HG03045 (cell line): ENCODE results near the gene MARCHF9.
"Not testable (repeated sequence)": the region's sequence is repeated elsewhere in the genome, so short reads cannot be mapped to it uniquely, and the experiment has no call there.

ENCODE experiments used
- ATAC-seq: cut with Tn5 transposase; IDR thresholded peaks from one replicate; pipeline ENCODE4 v1.9.1; 2021; ENCODE audit warnings: mild to moderate bottlenecking, moderate library complexity; ENCODE audit not compliant: unreplicated experiment

MARCHF9 gene

DNA sequence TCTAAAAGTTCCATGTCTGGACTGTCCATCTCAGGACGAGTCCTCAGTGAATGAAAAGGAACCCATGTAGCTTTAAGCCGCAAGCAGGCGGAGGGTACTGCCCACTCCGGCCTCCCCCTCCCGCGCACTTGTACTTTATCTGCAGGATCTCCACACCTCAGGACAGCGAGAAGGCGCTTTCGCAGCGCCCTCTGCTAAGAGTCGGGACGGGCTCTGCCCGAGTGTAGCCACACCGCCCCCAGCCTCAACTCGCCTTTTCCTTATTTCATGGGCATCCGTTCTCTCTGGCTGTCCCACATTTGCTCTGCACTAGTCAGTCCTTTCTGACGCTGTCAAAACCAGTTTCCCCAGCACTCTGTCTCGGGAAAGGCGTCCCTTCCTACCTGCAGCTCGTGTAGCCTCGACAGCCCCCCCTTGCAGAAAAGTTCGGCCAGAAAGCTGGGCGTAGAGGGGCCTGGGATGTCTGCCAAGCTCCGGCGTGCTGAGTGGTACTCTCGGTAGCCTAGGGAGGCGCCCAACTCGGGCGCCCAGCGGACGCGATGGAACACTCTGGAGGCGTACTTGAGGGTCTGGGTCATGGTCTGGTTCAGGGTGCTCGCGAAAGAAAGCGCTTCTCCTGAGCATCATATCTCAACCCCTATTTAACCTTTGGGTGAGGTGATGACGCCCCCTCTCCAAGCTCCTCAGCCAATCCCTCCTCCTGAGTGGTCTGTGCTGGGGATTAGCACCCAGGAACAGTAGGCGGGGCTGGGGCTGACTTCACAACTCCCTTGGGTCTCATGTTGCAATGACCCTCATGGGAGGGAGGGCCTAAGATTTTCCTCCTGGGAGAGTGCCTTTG is 11.8 kb downstream of the MARCHF9 start, which contains the start of gene CYP27B1:
TSS of gene CYP27B1 (minus strand) at position 615 of the 841 bp plus-strand sequence. CDS start at position 578, 37 bp downstream.
- ATAC-seq, result no peak

DNA sequence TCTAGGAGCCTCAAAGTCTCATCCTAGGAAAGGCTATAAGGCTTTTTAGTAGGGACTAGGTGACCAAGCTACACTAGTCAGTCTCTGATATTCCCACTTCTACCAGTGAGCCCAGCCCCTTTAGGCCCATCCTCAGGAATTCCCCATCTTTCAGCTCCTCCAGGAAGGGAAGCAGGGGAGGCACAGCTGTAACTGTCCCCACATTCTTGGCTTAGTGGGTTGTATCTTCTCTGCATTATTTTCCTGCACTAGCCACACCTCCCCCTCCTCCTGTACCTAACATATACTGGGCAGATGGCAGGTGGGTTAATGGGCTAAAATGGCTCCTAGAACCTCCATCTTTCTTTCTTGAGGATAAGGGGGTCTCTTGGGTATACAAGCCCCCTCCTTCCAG is 12.4 kb downstream of the MARCHF9 start:
- no peak for ATAC-seq

DNA sequence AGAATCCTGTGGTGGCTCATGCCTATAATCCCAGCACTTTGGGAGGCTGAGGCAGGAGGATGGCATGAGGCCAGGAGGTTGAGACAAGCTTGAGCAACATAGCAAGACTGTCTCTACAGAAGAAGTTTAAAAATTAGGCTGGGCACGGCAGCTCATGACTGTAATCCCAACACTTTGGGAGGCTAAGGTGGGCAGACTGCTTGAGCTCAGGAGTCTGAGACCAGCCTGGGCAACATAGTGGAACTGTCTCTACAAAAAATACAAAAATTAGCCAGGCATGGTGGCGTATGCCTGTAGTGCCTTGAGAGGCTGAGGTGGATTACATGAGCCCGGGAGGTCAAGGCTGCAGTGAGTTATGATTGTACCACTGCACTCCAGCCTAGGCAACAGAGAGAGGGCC is 13.0 kb downstream of the MARCHF9 start:
- no peak for ATAC-seq

DNA sequence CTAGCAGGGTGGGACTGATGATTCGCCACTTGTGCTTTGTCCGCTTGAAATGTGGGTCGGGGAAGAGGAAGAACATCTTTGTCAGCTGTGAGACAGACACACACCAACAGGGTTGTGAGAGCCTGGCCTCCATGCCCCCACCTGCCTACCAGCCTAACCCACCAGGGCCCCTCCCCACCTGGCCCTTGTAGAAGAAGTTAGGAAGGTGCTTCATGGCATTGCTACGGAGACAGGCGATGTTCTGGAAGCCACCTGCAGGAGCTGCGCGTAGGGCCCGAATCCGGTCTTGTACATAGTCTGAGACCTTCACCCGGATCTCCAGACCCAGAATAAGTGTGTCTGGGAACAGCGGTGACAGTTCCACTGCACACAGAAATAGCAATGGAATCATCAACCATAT is 14.7 kb downstream of the MARCHF9 start:
- no peak for ATAC-seq

DNA sequence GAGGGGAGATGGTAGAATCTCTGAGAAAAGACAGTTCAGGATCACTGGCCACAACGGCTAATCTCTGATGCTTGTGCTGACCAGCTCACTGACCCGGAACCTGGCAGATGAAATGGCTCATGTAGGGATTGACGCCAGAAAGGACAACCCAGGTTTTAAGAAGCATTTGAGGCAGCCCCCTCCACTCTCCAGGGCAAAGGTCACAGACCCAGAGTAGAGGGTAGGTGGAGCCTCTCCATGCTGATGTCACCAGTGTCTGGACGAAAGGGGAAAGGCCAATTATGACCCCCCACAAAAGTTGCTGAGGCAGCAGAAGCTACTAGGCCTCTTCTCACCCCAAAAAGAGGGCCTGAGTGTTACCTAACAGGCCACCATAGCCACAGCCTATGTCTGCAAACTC is 15.8 kb downstream of the MARCHF9 start:
- ATAC-seq, result no peak

DNA sequence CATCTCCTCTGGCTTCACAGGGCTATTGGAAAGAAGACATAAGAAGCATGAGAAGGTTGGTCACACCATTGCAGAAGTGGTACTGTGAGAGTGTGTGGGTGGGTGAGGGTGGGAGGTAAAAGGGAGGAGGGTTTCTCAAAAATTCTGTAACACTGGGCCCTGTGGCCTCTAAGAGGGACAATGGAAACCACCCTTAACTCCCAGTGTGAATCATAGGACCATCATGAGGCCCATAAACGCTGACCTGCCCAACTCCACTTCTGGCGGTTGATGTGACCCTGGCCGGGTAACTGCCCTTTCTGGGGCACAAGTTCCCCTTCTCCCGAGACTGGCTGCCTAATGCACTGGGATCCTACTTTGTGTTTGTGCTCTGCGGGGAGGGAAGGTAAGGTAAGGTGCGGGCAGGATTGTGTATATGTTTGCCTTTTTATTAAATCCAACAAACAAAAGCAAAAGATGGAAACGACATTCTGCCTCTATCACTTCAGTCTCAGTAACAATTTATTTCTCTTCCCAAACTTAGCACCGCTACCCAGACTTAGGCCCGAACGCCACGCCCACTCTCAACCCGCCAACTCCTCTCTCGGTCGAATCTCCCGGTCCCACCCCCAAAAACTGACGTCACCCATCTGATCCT is 16.5 kb downstream of the MARCHF9 start:
- ATAC-seq, result peak; percentile 71

DNA sequence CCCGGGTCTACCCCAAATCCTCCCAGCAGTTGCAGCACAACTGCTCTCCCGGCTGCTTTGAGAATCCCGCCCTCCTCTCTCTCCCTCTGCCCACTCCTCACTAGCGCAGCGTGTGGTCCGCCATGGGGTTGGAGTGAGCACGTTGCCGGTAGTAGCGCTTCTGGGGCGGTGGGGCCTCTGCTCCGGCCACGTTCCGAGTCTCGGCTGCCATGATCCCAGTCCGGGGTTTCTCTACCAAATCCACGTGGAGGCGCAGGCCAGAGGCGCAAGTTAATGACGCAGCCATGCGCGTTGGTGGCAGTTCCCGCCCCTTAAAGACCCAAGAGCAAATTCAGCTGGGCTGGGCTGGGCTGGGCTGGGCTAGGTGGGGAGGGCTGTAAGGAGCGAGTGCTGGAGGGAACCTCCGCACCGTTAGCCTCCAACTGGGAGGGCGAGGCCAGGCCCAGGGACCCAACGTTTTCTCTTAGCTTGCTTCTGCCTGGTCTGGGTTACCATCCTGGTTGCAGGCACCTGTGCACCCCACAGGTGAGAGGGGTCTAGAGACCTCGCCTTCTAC is 17.0 kb downstream of the MARCHF9 start, which contains the start of gene METTL1:
TSS of gene METTL1 (minus strand) at position 233 of the 556 bp plus-strand sequence. CDS start at position 211, 22 bp downstream.
- peak; percentile 74 for ATAC-seq

DNA sequence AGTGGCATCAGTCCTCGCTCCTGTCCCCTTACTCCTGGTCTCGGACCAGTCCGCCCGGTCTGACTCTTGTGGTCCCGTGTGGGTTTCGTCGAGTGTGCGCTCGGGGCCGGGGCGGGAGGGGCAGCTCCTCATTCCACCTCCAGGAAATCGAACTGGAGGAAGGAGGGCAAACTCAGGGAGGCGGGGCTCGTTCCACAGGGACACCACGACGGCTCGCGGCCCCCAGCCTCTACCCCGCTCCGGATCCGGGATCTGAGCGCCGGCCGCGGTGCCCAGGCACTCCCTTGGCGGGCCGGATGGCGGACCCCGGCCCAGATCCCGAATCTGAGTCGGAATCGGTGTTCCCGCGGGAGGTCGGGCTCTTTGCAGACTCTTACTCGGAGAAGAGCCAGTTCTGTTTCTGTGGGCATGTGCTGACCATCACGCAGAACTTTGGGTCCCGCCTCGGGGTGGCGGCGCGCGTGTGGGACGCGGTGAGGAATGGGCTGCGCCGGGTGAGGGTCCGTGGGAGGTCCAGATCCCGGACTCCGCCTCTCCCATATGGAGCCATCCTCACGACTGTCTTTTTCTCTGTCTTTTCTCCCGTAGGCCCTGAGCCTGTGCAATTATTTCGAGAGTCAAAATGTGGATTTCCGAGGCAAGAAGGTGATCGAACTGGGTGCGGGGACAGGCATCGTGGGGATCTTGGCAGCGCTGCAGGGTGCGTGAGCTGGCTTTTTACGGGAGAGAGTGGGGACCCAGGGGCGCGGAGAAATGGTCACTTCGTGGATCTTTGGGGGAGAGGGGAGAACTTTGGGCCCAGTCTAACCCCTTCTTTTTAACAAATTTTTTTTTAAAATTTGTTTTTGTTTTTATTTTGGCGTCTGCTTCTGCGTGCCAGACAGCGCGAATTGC is 17.8 kb downstream of the MARCHF9 start, which contains the start of gene EEF1AKMT3:
TSS of gene EEF1AKMT3 (plus strand) at position 186 of the 894 bp plus-strand sequence. CDS start at position 297, 111 bp downstream.
- ATAC-seq, result peak; percentile 29

DNA sequence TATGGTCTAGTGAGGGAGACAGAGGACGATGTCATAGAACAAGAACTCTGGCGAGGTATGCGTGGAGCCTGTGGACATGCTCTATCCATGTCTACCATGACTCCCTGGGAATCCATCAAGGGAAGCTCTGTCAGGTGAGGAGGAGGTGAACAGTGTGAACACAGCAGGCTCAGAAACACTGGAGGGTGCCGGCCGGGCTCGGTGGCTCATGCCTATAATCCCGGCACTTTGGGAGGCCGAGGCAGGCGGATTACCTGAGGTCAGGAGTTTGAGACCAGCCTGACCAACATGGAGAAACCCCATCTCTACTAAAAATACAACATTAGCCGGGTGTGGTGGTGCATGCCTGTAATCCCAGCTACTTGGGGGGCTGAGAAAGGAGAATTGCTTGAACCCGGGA is 19.7 kb downstream of the MARCHF9 start:
- not testable (repeated sequence) for ATAC-seq

DNA sequence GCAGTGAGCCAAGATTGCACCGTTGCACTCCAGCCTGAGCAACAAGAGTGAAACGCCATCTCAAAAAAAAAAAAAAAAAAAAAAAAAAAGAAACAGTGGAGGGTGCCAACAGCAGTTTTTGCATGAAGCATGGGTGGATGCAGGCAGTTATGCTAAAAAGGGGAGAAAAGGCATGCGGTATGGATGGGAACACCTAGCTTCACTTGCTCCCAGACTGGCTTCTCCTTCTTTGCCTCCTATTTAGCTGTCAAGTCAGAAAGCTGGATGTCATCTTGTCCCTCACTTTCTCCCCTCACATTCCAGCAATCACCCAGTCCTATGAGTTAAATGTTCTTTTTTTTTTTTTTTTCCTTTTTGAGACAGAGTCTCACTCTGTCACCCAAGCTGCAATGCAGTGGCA is 20.1 kb downstream of the MARCHF9 start:
- ATAC-seq, result no peak

DNA sequence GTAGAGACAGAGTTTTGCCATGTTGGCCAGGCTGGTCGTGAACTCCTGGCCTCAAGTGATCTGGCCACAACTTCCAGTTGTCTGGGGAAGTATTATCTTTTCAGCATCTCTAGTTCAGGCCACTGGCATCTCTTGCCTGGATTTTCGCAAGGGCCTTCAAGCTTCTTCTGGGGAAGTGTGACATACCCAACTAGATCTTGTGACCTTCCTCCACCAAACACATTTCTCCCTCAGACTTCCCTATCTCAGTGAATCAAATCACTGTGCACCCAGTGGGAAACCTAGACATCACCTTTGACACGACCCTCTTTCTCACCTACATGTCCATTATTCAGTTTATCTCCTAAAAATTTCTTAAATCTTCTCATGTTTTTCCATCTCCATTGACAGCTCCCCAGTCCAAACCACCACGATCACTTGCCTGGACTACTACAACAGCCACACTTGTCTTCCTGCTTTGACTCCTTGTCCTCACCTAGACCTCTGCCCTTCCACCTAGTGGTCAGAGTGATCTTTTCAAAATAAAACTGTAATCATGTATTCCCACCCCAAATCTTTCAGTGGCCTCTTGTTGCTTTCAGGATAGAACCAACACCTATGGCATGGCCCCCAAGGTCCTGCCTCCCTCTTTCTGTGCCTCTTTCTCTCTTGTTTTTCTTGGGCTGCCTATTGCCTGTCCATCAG is 20.8 kb downstream of the MARCHF9 start:
- no peak for ATAC-seq

DNA sequence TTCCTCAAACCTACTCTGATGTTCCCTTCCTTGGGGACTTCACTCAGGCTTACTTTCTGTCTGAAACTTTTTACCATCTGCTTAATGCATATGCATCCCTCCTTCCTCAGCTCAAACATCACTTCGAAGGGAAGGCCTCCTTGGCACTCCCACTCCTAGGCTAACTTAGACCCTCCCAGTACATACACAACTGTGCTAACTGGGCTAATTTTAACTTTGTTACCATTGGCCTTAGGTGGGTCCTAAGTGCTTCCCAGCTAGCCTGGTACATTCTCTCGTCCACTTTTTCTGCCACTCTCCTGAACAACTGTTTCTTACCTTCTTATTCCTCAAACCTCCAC is 21.3 kb downstream of the MARCHF9 start:
- no peak for ATAC-seq

DNA sequence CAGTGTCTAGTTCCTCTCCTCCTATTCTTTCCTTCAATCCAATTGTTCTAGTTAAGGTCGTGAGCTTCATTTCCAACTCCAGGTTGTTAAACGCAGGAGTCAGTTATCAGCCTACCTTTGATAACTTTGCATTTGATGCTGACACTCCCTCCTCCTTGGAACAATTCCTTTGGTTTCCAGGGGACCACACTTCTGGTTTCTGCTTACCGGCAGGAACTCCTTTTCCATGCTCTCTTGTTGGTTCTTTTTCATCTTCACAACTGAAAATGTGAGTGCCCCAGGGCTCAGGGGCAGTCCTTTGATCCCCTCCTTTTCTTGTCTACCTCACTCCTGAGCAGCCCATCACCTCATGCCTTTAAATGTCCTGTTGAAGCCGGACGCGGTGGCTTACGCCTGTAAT is 22.5 kb downstream of the MARCHF9 start:
- no peak for ATAC-seq

DNA sequence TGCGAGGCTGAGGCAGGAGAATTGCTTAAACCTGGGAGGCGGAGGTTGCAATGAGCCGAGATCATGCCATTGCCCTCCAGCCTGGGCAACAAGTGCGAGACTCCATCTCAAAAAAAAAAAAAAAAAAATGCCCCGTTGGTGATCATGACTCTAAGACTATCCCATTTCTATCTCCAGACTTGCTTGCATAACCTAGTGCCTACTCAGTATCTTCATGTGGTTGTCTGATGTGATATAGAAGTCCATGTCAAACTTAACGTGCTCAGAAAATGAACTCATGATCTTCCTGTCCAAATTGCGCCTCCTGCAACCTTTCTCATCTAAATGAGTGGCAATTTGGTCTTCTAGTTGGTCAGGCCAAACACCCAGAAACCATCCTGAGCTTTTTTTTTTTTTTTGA is 23.0 kb downstream of the MARCHF9 start:
- no peak for ATAC-seq

DNA sequence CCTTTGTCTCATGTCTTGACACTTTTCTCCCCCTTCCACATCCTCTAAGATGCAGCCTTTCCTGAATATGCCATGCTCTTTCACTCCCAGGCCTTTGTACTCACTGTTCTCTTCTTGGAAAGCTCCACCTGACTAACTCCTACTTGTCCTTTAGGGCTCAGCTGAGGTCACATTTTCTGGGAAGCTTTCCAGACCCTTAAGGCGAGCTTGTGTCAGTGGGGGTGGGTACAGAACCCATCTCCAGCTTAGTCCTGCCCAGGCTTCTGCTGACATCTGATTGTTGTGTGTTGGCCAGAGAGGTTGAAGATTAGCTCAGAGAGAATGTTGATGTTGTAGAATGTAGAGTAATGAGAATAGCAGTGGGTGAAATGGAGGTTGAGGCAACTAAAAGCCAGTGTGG is 24.8 kb downstream of the MARCHF9 start:
- ATAC-seq, result no peak

DNA sequence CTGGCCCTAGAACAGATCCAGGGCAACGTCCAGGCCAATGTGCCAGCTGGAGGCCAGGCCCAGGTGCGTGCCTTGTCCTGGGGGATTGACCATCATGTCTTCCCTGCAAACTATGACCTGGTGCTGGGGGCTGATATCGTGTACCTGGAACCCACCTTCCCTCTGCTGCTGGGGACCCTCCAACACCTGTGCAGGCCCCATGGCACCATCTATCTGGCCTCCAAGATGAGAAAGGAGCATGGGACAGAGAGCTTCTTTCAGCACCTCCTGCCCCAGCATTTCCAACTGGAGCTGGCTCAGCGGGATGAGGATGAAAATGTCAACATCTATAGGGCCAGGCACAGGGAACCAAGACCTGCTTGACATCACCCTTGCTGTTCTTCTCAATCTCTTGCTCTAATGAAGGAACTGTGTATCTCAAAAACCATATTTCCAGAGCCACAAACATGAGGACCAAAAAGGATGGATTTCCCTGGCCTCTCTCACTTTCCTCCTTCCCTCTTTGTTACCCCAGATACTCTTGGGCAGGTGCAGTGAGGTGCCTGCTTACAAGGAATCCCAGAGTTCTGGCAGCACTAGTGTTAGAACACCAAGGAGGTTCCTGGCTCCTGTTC is 25.5 kb downstream of the MARCHF9 start:
- ATAC-seq, result no peak

DNA sequence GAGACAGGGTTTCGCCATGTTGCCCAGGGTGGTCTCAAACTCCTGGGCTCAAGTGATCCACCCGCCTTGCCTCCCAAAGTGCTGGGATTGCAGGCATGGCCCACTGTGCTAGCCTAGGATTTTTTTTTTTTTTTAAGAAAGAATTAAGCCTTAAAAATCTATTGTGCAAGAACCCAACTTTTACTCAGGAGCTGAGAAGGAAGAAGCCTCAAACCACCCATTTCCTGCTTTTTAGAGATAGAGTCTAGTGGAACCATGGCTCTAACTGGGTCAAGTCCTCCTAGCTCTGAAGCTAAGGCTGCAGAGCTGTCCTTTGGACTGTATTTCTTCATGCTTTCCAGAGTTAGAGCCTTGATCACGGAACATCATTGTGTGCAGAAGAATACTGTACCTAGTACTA is 26.3 kb downstream of the MARCHF9 start:
- no peak for ATAC-seq

DNA sequence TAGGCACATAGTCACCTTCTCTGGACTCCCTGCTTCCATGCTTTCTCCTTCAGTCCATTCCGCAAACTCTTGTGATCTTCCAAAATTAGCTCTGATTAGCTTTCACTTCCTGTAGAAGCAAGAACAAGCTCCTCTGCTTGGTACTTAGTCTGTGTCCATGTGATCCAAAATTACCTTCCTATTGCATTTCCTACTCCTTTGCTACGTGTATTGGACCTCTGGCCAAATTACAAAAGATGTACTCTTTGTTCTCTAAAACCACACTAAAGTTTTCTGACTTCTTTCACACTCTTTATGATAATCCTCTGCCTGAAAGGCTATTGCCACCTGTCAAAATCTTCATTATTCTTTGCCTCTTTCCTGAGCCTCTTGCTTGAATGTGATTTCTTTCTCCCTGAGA is 26.9 kb downstream of the MARCHF9 start:
- ATAC-seq, result no peak

DNA sequence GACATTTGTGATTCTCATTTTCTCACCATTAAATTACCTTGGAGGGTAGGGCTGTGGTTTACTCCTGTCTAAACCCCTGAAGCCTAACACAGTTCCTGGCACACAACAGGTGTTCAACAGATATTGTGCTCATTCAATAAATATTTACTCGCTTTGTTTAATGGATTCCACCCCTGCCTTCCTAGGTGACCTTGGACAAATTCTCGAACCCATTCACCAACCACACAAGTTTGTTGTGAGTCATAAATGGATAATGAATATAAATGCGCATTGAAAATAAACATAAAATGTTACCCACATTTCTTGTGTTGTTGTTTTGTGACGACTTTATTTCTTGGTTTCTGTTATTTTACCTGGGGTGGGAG is 27.3 kb downstream of the MARCHF9 start:
- ATAC-seq, result no peak
